Measurements from ENCODE around the gene SNUPN.
"Not testable (repeated sequence)": the region's sequence is repeated elsewhere in the genome, so short reads cannot be mapped to it uniquely, and the experiment has no call there.

Gene SNUPN

GRCh38 chr15:75583701-75584100 is 41.8 kb downstream of the SNUPN start:
- no peak for DNase-seq (ENCODE audit: low read depth in 3 of 3)

DNA sequence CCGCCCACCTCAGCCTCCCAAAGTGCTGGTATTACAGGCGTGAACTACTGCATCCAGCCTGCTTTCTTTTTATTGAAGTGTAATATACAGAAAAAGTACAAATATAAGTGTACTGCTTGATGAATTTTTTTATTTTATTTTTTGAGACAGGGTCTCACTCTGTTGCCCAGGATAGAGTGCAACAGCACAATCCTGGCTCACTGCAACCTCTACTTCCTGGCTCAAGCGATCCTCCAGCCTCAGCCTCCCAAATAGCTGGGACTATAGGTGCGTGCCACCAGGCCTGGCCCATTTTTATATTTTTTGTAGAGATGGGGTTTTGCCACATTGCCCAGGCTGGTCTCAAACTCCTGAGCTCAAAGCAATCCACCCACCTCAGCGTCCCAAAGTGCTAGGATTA is 42.6 kb downstream of the SNUPN start:
- DNase-seq (ENCODE audit: low read depth in 3 of 3): not testable (repeated sequence)

DNA sequence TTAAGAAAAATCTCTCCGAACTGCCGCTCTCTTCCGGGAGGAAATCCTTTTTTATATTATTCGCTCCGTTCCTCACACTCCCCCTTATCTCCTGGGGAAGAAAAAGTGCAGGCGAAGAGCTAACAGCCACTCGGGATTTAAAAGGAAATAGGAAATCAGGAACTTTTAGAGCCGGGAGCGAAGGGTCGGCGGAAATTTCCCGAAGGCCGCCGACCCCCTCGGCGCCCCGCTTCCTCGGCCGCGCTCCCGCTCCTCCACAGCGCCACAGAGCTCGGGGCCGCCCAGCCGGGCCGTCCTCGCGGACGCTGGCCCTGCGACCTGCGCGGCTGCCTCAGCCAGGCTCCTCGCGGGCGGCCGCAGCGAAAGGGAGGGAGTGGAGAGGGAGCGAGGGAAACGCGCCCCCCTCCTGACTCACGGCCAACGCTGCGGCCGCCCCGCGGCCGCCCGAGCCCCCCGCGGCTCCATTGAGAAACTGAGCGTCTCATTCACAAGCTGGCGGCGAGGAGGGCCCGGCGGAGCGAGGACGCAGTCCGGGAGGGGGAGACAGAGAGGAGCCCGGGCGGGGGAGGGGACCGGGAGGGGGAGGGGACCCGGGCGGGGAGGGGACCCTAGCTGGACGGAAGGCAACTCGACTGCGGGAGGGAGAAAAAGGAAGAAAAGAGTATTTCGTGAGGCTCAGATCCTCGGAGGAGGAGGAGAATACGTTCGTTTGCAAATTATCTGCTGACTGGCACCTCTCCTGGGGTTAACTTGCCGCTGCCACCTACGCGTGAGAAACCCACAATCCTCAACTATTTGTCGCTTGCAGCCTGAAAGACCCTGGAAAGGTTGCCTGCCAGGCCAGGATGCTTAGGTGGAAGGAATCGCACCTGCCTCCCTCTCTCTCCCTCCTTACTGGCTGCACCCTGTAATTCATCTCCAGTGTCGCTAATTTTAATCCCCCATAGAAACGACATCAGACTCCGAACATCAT is 46.3 kb downstream of the SNUPN start, which contains the start of gene PTPN9:
TSS of gene PTPN9 (minus strand) at position 368 of the 973 bp plus-strand sequence. CDS start 539 bp downstream, outside the sequence.
- DNase-seq (ENCODE audit: low read depth in 3 of 3): peak; percentile 49 to 70 (median 49)

GRCh38 chr15:75578173-75578947 is 47.2 kb downstream of the SNUPN start:
- DNase-seq (ENCODE audit: low read depth in 3 of 3): peak in 1 of 3 experiments; percentile 27

DNA sequence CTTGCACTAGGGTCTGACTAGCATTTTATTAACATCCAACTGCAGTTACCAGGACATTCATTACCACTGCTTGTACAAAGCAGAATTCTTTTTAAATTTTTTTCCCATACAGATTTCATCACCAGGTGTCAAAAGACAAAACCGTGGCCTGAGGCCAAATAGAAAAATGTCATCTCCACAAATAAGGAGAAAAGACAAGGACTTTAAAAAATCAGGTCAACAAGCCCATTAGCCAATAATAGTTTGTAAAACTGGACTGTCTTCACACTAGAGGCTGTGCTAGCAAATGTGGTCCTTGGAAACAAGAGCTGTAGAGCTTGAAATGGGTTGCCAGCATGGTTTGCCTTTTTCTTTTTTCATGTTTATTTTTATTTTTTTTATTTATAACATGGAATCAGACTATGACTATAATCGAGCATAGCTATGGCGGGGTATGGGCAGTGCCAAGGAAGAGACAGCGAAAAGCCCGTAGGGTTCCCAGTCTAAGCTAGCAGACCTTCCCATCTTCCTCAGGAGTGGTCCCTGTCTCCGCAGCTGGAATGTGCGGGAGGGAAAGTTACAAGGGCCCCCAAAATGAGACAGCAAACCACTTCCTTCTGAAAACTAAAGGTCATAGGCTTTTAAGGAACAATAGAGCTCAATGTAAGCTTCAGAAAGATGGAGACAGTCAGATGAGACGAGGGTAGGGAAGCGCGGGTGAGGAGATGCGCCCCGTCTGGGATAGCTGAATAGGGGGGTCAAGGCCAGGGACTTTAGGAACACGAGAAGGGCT is 47.9 kb downstream of the SNUPN start:
- no peak for DNase-seq (ENCODE audit: low read depth in 3 of 3)

GRCh38 chr15:75573648-75574384 is 51.7 kb downstream of the SNUPN start:
- no peak for DNase-seq (ENCODE audit: low read depth in 3 of 3)

GRCh38 chr15:75570126-75570845 is 55.2 kb downstream of the SNUPN start:
- no peak for DNase-seq (ENCODE audit: low read depth in 3 of 3)

DNA sequence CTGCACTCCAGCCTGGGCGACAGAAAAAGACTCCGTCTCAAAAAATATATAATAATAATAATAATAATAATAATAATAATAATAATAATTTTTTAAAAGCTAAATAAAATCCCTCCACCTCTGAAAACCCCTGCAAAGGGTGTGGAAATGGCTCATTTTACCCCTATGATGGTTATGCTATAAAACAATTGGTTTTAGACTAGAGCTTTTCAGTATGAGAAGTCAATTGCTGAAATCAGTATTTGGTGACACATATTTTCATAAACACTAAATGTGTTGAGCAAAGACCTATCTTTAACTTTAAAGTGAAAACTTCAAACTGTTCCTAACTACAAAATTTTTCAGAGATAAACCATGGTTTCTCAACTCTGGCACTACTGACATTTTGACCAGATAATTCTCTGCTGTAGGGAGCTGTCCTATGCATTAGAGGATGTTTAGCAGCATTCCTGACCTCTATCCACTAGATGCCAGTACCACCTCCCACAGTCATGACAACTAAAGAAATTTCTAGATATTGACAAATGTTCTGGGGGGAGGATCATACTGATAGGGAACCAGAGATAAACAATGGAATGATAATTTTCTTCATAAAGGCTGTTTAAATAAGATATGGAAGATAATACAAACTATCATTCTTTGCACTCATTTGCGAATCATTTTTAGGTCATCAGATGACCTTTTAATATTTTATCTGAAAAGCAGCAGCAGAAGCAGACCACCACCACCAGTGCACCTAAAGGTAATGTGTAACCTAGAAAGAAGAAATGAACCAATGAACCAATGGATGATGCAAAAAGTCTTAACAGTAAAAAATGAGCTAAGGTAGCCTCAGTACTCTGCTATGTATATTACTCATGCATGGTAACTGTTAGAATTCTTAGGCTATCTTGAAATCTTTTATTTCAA is 60.2 kb downstream of the SNUPN start:
- no peak for DNase-seq (ENCODE audit: low read depth in 3 of 3)

- no peak for DNase-seq (ENCODE audit: low read depth in 3 of 3)
These were observed 63.6 kb downstream of the SNUPN start for GRCh38 chr15:75561888-75562287.

DNA sequence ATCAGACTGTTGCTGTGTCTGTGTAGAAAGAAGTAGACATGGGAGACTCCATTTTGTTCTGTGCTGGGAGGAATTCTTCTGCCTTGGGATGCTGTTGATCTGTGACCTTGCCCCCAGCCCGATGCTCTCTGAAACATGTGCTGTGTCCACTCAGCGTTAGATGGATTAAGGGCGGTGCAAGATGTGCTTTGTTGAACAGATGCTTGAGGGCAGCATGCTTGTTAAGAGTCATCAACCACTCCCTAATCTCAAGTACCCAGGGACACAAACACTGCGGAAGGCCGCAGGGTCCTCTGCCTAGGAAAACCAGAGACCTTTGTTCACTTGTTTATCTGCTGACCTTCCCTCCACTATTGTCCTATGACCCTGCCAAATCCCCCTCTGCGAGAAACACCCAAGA is 66.2 kb downstream of the SNUPN start:
- not testable (repeated sequence) for DNase-seq (ENCODE audit: low read depth in 3 of 3)

DNA sequence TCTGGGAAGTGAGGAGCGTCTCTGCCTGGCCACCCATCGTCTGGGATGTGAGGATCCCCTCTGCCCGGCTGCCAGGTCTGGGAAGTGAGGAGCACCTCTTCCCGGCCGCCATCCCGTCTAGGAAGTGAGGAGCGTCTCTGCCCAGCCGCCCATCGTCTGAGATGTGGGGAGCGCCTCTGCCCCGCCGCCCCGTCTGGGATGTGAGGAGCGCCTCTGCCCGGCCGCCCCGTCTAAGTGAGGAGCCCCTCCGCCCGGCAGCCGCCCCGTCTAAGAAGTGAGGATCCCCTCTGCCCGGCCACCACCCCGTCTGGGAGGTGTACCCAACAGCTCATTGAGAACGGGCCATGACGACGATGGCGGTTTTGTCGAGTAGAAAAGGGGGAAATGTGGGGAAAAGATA is 66.6 kb downstream of the SNUPN start:
- not testable (repeated sequence) for DNase-seq (ENCODE audit: low read depth in 3 of 3)

DNA sequence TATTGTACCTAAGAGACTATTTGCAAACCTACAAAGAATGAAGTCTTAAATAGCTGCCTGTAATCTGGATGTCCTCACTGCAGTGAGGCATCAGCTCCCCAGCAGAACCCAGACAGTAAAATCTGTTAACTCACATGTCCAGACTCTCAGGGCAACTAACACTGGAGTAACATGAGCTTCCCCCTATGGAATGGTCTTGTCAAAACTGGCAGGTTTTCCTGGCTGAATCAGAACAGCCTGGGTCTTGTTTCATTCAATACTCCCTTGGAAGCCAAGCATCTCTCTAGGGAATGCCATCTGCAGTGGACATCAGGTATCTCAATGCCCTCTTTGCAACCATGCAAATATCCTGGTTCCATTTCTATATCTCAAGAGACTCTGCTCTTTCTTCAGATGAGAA is 70.8 kb downstream of the SNUPN start:
- no peak for DNase-seq (ENCODE audit: low read depth in 3 of 3)

DNA sequence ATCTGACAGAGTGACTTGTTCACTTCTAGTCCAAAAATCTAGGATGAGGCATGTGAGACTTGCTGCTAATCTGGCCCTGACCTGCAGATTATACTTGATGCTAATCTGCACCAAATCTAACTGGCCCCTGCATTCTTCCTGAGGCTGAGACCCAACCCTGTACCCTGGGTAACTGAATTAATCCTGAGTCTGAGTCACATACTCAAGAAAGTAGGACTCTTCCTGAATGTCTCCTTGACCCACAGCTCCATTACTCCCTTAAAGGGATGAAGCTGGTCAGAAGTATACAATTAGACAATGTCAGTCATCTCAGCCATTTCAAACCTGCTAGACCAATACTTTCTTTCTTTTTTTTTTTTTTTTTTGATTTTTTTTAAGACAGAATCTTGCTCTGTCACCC is 71.9 kb downstream of the SNUPN start:
- DNase-seq (ENCODE audit: low read depth in 3 of 3): no peak

- DNase-seq (ENCODE audit: low read depth in 3 of 3): no peak
These were observed 74.4 kb downstream of the SNUPN start for GRCh38 chr15:75551091-75551490.

Data from stimulated activated CD4-positive, alpha-beta T cell treated with anti-CD3 and anti-CD28 coated beads, TNF-alpha, amount 100 ng/mL, for 24 hours (primary cell).